B cell (primary cell): Measurements from ENCODE around the gene EXOC3L1. TPM values are rescaled to one million over a fixed set of nuclear protein-coding genes. Genes with fewer than 3 reads are reported as not detected.

Source experiments
- ATAC-seq: fragments of 200-7000 bp; cut with Tn5 transposase; one replicate; pipeline ENCODE4 v1.10.0; 2021; ENCODE audit warnings: low read depth, mild to moderate bottlenecking, moderate number of reproducible peaks, moderate library complexity
- CTCF ChIA-PET: fragments of 350-600 bp; sonication (Branson Sonifier 250); formaldehyde crosslinking; loops from one replicate; lab custom pipeline; 2021; ENCODE audit warnings: antibody characterized with exemption, inconsistent platforms; lab: Charles Lee
- POLR2A ChIA-PET: fragments of 350-600 bp; sonication (Branson Sonifier 250); formaldehyde crosslinking; loops from one replicate; lab custom pipeline; 2021; ENCODE audit warnings: antibody characterized with exemption; lab: Charles Lee
- DNase-seq: peaks from one replicate; pipeline ENCODE4 v3.0.0; 2013
- H2AFZ ChIP-seq: 2 replicates; pipeline ENCODE4 v1.6.1; 2012; ENCODE audit warnings: mild to moderate bottlenecking, low read depth, low read length; ENCODE audit not compliant: insufficient read depth, poor library complexity, severe bottlenecking
- H3K27ac ChIP-seq, 2 donors: 1 replicate in 1 of 2; 2 replicates in 1 of 2; pipeline ENCODE4 v1.5.1; 2012 to 2013; ENCODE audit warnings: low read length in 2 of 2, mild to moderate bottlenecking in 2 of 2, moderate library complexity in 1 of 2
- H3K27me3 ChIP-seq, 4 experiments: fragments of 200-600 bp in 1 of 4; sonication (generic) in 1 of 4; replicated peaks in 1 of 4; 1 replicate in 2 of 4; 2 replicates in 2 of 4; pipeline versions ENCODE4 v1.6.1 to v1.7.0; 2013 to 2016; ENCODE audit warnings: low read length in 3 of 4, mild to moderate bottlenecking in 2 of 4, mixed read lengths in 1 of 4, moderate library complexity in 1 of 4; ENCODE audit not compliant: insufficient read depth in 4 of 4, control insufficient read depth in 3 of 4; ENCODE audit errors: control extremely low read depth in 1 of 4
- H3K36me3 ChIP-seq, 2 experiments: replicated peaks in 1 of 2; 1 replicate in 1 of 2; 2 replicates in 1 of 2; pipeline versions ENCODE4 v1.6.1 to v1.7.1; 2013; ENCODE audit warnings: low read length in 1 of 2; ENCODE audit not compliant: insufficient read depth in 2 of 2, control insufficient read depth in 1 of 2; ENCODE audit errors: control extremely low read depth in 1 of 2, extremely low read depth in 1 of 2
- H3K4me1 ChIP-seq, 2 donors: fragments of 200-600 bp in 1 of 2; sonication (generic) in 1 of 2; 1 replicate in 1 of 2; 2 replicates in 1 of 2; pipeline versions ENCODE4 v1.5.1 to v1.6.1; 2013 to 2017; ENCODE audit warnings: low read length in 2 of 2; ENCODE audit not compliant: control insufficient read depth in 2 of 2, insufficient read depth in 2 of 2
- H3K4me2 ChIP-seq: replicated peaks from 2 replicates; pipeline ENCODE3; 2012; ENCODE audit warnings: mild to moderate bottlenecking, low read depth, low read length; ENCODE audit not compliant: poor library complexity, severe bottlenecking
- H3K4me3 ChIP-seq, 5 experiments: fragments of 200-600 bp in 1 of 5; sonication (generic) in 1 of 5; 1 replicate in 3 of 5; 2 replicates in 2 of 5; pipeline versions ENCODE4 v1.5.1 to v1.7.0; 2011 to 2016; ENCODE audit warnings: low read length in 4 of 5, mild to moderate bottlenecking in 4 of 5, low read depth in 2 of 5, control low read depth in 1 of 5, moderate library complexity in 1 of 5; ENCODE audit not compliant: insufficient read depth in 1 of 5; ENCODE audit errors: control extremely low read depth in 1 of 5, extremely low read depth in 1 of 5
- H3K79me2 ChIP-seq: fragments of 200-600 bp; sonication (generic); one replicate; pipeline ENCODE4 v1.6.0; 2016; ENCODE audit warnings: low read length; ENCODE audit not compliant: control insufficient read depth, insufficient read depth
- H3K9ac ChIP-seq: fragments of 200-600 bp; sonication (generic); 2 replicates; pipeline ENCODE4 v1.6.1; 2017; ENCODE audit warnings: mild to moderate bottlenecking, low read length, moderate library complexity
- H3K9me3 ChIP-seq, 3 donors: one replicate each; pipeline versions ENCODE4 v1.6.1 to v1.7.1; 2013; ENCODE audit warnings: low read length in 2 of 3; ENCODE audit not compliant: control insufficient read depth in 2 of 3, insufficient read depth in 1 of 3; ENCODE audit errors: control extremely low read depth in 1 of 3
- H4K20me1 ChIP-seq: 2 replicates; pipeline ENCODE4 v1.6.0; 2012; ENCODE audit warnings: mild to moderate bottlenecking, low read length; ENCODE audit not compliant: insufficient read depth, control insufficient read depth, poor library complexity, severe bottlenecking
- H3K27ac Mint-ChIP-seq: one replicate; pipeline ENCODE4 v1.8.0; 2021; ENCODE audit warnings: mixed read lengths
- H3K27me3 Mint-ChIP-seq: one replicate; pipeline ENCODE4 v1.8.0; 2021; ENCODE audit warnings: mixed read lengths
- H3K4me1 Mint-ChIP-seq: one replicate; pipeline ENCODE4 v1.8.0; 2021; ENCODE audit warnings: mixed read lengths
- H3K4me3 Mint-ChIP-seq: one replicate; pipeline ENCODE4 v1.8.0; 2021; ENCODE audit warnings: mixed read lengths
- H3K9me3 Mint-ChIP-seq: one replicate; pipeline ENCODE4 v1.8.0; 2022; ENCODE audit warnings: mixed read lengths; ENCODE audit not compliant: insufficient read depth
- CTCF ChIP-seq: fragments of 200-600 bp; IDR thresholded peaks from one replicate; pipeline ENCODE4 v1.8.0; 2022; ENCODE audit warnings: antibody characterized with exemption, mild to moderate bottlenecking
- EZH2 ChIP-seq: IDR thresholded peaks from 2 replicates; pipeline ENCODE4 v1.6.1; 2012; ENCODE audit warnings: borderline replicate concordance, low read depth, mild to moderate bottlenecking, moderate library complexity, low read length; ENCODE audit not compliant: insufficient read depth, poor library complexity, severe bottlenecking
- WGBS: methylation state at CpG from one replicate; pipeline ENCODE4 v1.1.5; 2013; ENCODE audit warnings: missing lambda C conversion rate; ENCODE audit not compliant: insufficient coverage; 5-methylcytosine and 5-hydroxymethylcytosine counted together
- intact Hi-C: fragments of 100-400 bp; cut with micrococcal nuclease; formaldehyde crosslinking; loops from one replicate; pipeline ENCODE4 v1.10.0; 2022
- polyA plus RNA-seq: library from polyadenylated mRNA; depleted of rRNA; stranded (reverse); fragments of >200 nt; gene quantifications from 2 replicates; pipeline ENCODE4 v1.2.3, GENCODE V29; 2012
- total RNA-seq, 2 donors: library from RNA; stranded (reverse); fragments of 120-200 nt in 1 of 2; gene quantifications; 1 replicate in 1 of 2; 2 replicates in 1 of 2; pipeline versions ENCODE4 v1.2.3 to v1.2.4, GENCODE V29; 2013 to 2022

Gene EXOC3L1
- total and polyA plus RNA-seq, 2 donors (not counting 1 experiment from before 2014, with no cell fraction given) = not detected

GRCh38 chr16:67151431-67152097 lies 38.4 kb downstream of the EXOC3L1 start:
- peaks cover 0 to 19% of the 10 kb centered on the region in 2 experiments for H3K36me3 ChIP-seq
- intact Hi-C loops = loop anchor here (1.0 kb wide), 1 partner anchor 169 kb away; no protein-coding TSS in a partner anchor
- no peak overlapping the region for H3K4me2 ChIP-seq
- H3K9me3 ChIP-seq = peaks cover 0 to 22% (median 0%) of the 10 kb centered on the region in 3 donors
- peak overlapping the region; percentile 73 for H3K4me3 Mint-ChIP-seq
- peaks cover 20% of the 10 kb centered on the region for H3K27me3 Mint-ChIP-seq
- ATAC-seq (no peak), DNase-seq (no peak)
- no peaks in the 10 kb centered on the region for H3K9me3 Mint-ChIP-seq
- TF ChIP-seq CTCF = no peak
- TF ChIP-seq EZH2 = no peak
- peaks cover 0 to 36% (median 10%) of the 10 kb centered on the region in 4 experiments for H3K27me3 ChIP-seq
- ChIA-PET POLR2A (no interaction called here), CTCF (interaction anchor here (0.8 to 1.5 kb wide), 5 partner anchors 18 to 193 kb away, joined by 3 to 4 read pairs (median 4); partner anchors contain the start of genes CBFB and NOL3)
- peaks cover 29% of the 10 kb centered on the region for H3K4me1 Mint-ChIP-seq
- no peaks in the 10 kb centered on the region for H3K79me2 ChIP-seq
- no peak overlapping the region for H3K27ac Mint-ChIP-seq
- H3K9ac ChIP-seq = no peak overlapping the region
- WGBS = 75% methylated on average over 7 of the region's 8 CpGs
- H2AFZ ChIP-seq = no peak overlapping the region
- peaks cover 29% of the 10 kb centered on the region for H4K20me1 ChIP-seq
- no peak overlapping the region for H3K27ac ChIP-seq
- H3K4me3 ChIP-seq = no peak overlapping the region
- peaks cover 21 to 26% of the 10 kb centered on the region in 2 donors for H3K4me1 ChIP-seq
